DOHH2 (cell line): Measurements from ENCODE around the gene SDHA.

Source experiments
- H3F3A ChIP-seq: fragments of 200-600 bp; sonication (generic), shearing (Covaris generic); 2 replicates; pipeline ENCODE4 v1.6.0; 2016; ENCODE audit warnings: antibody characterized with exemption, mild to moderate bottlenecking; ENCODE audit not compliant: control insufficient read depth, insufficient read depth
- H3K27ac ChIP-seq: fragments of 200-600 bp; sonication (generic); 2 replicates; pipeline ENCODE4 v1.5.1; 2014; ENCODE audit warnings: low read depth, mild to moderate bottlenecking, low read length, moderate library complexity
- H3K27me3 ChIP-seq: fragments of 200-600 bp; sonication (generic); 2 replicates; pipeline ENCODE4 v1.6.1; 2014; ENCODE audit warnings: mild to moderate bottlenecking, low read length, mixed read lengths; ENCODE audit not compliant: control insufficient read depth
- H3K36me3 ChIP-seq: fragments of 200-600 bp; sonication (generic); 2 replicates; pipeline ENCODE4 v1.6.1; 2014; ENCODE audit warnings: mild to moderate bottlenecking, low read length, moderate library complexity, mixed read lengths; ENCODE audit not compliant: control insufficient read depth
- H3K4me1 ChIP-seq: fragments of 200-600 bp; sonication (generic); 2 replicates; pipeline ENCODE4 v1.6.1; 2014; ENCODE audit warnings: mild to moderate bottlenecking, low read length, mixed read lengths; ENCODE audit not compliant: control insufficient read depth
- H3K4me2 ChIP-seq: fragments of 200-600 bp; sonication (generic); 2 replicates; pipeline ENCODE4 v1.6.0; 2014; ENCODE audit warnings: mild to moderate bottlenecking, low read length, moderate library complexity
- H3K4me3 ChIP-seq: fragments of 200-600 bp; sonication (generic); 2 replicates; pipeline ENCODE4 v1.5.1; 2014; ENCODE audit warnings: mild to moderate bottlenecking, low read length, mixed read lengths
- H3K79me2 ChIP-seq: fragments of 200-600 bp; sonication (generic); 2 replicates; pipeline ENCODE4 v1.6.1; 2014; ENCODE audit warnings: mild to moderate bottlenecking, low read length, mixed read lengths; ENCODE audit not compliant: control insufficient read depth
- H3K9me2 ChIP-seq: fragments of 200-600 bp; sonication (generic); replicated peaks from 2 replicates; pipeline ENCODE4 v1.6.1; 2014; ENCODE audit warnings: mild to moderate bottlenecking, low read length, mixed read lengths; ENCODE audit not compliant: control insufficient read depth
- H3K9me3 ChIP-seq: fragments of 200-600 bp; sonication (generic); 2 replicates; pipeline ENCODE4 v1.6.1; 2014; ENCODE audit warnings: antibody characterized with exemption, low read length, mixed read lengths; ENCODE audit not compliant: control insufficient read depth, insufficient read depth
- H4K20me1 ChIP-seq: fragments of 200-600 bp; sonication (generic); 2 replicates; pipeline ENCODE4 v1.6.0; 2014; ENCODE audit warnings: low read depth, mild to moderate bottlenecking, antibody characterized with exemption, low read length, moderate library complexity; ENCODE audit not compliant: control insufficient read depth, insufficient read depth
- EZH2phosphoT487 ChIP-seq: fragments of 200-600 bp; sonication (generic); IDR thresholded peaks from 2 replicates; pipeline ENCODE4 v1.6.1; 2017; ENCODE audit warnings: borderline replicate concordance, mild to moderate bottlenecking, antibody characterized with exemption, low read length, moderate library complexity, mixed read lengths
- TF ChIP-seq, protein P1 (sequence below): fragments of 200-600 bp; sonication (generic); IDR thresholded peaks from one replicate; pipeline ENCODE4 v1.5.1; 2014; ENCODE audit warnings: antibody characterized with exemption, mild to moderate bottlenecking, low read depth, low read length; ENCODE audit not compliant: poor library complexity, severe bottlenecking

Gene SDHA

DNA sequence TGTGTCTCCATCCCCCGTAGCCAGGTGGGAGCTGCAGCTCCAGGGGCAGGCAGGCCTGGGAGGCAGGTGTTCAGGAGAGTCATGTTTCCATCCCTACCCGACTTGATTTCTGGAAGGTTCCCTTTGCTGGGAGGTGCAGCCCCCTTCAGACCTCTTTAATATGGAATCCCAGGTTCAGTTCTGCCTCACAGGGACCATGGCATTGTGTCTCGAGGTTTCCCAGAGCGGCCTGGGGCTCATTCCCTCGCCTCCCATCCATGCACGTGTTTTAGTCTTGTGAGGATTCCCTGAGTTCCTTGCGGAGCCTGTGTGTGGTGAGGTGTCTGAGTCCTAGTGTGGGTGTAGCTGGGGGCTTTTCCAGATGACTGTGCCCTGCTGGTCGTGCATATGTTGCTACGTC, 86.9 kb downstream of the SDHA start:
- Histone ChIP-seq H3K4me3 (no peak overlapping the region), H3F3A (no peaks in the 10 kb centered on the region), H3K27ac (no peak overlapping the region), H3K4me2 (no peak overlapping the region), H3K9me2 (no peaks in the 10 kb centered on the region), H3K36me3 (peaks cover 17% of the 10 kb centered on the region; the same call in 1 of the 2 replicates), H3K4me1 (no peaks in the 10 kb centered on the region), H3K9me3 (no peaks in the 10 kb centered on the region), H3K79me2 (peaks cover 34% of the 10 kb centered on the region), H3K27me3 (no peaks in the 10 kb centered on the region), H4K20me1 (no peaks in the 10 kb centered on the region)
- TF ChIP-seq, protein P1, sequence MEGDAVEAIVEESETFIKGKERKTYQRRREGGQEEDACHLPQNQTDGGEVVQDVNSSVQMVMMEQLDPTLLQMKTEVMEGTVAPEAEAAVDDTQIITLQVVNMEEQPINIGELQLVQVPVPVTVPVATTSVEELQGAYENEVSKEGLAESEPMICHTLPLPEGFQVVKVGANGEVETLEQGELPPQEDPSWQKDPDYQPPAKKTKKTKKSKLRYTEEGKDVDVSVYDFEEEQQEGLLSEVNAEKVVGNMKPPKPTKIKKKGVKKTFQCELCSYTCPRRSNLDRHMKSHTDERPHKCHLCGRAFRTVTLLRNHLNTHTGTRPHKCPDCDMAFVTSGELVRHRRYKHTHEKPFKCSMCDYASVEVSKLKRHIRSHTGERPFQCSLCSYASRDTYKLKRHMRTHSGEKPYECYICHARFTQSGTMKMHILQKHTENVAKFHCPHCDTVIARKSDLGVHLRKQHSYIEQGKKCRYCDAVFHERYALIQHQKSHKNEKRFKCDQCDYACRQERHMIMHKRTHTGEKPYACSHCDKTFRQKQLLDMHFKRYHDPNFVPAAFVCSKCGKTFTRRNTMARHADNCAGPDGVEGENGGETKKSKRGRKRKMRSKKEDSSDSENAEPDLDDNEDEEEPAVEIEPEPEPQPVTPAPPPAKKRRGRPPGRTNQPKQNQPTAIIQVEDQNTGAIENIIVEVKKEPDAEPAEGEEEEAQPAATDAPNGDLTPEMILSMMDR, result no peak
- no peak for TF ChIP-seq EZH2phosphoT487

DNA sequence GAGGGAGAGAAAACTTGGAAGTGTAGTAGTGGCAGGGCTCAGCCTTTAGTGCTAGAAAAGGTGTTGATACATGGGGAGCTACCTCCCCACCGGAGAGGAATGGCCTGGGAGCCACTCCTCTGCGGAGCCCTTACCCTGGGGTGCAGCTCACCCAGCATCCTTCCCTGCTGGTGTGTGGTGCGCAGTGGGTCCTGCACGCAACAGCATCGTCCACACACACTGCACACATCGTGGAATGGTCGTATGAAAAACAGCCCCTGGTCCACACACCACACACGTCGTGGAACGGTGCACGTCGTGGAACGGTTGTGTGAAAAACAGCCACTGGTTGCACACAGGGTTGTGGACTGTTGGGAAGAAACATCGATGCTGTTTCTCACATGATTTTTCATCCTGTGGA, 87.3 kb downstream of the SDHA start:
- Histone ChIP-seq H3K4me1 (no peaks in the 10 kb centered on the region), H3K79me2 (peaks cover 34% of the 10 kb centered on the region), H3K4me2 (no peak overlapping the region), H4K20me1 (no peaks in the 10 kb centered on the region), H3K9me3 (no peaks in the 10 kb centered on the region), H3K36me3 (peaks cover 20% of the 10 kb centered on the region; the same call in 1 of the 2 replicates), H3K27me3 (no peaks in the 10 kb centered on the region), H3K27ac (no peak overlapping the region), H3K4me3 (no peak overlapping the region), H3F3A (no peaks in the 10 kb centered on the region), H3K9me2 (no peaks in the 10 kb centered on the region)
- TF ChIP-seq, protein P1, result no peak
- TF ChIP-seq EZH2phosphoT487, result no peak

DNA sequence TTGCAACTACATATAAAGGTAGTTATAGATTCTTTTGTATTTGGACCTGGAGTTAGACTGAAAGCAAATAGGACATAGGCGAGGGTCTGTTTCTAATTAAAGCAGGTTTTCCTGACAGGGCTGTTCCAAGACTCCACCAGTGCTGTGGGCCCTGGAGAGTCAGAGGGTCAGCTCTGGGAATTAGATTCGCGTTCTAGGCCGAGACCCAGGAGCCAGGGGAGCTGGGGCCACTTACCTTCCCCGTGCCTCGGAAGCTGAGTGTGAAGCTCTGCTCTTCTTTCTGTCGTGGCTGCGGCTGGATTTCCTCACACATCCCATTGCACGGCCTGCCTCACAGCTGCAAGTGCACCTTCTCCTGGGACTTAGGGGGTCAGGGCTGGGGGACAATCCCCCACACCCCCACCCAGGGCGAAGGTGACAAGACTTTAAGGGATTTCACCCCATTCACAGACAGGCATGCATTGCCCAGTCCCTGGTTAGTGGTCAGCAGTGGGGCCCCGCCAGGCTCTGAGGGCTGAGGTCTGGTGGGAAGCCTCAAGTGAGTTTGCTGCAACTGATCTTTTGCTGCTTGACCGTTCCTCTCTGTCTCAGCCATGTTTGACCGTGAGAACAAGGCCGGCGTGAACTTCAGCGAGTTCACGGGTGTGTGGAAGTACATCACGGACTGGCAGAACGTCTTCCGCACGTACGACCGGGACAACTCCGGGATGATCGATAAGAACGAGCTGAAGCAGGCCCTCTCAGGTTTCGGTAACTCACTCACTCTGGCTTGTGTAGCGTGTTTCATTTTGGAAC, 88.1 kb downstream of the SDHA start:
- H3K27me3 ChIP-seq, result no peaks in the 10 kb centered on the region
- H3K9me3 ChIP-seq, result no peaks in the 10 kb centered on the region
- H3K9me2 ChIP-seq, result no peaks in the 10 kb centered on the region
- H3K4me3 ChIP-seq, result no peak overlapping the region
- H3F3A ChIP-seq, result no peaks in the 10 kb centered on the region
- H4K20me1 ChIP-seq, result no peaks in the 10 kb centered on the region
- no peaks in the 10 kb centered on the region for H3K4me1 ChIP-seq
- peaks cover 27% of the 10 kb centered on the region for H3K79me2 ChIP-seq
- H3K27ac ChIP-seq, result no peak overlapping the region
- TF ChIP-seq EZH2phosphoT487, result no peak
- H3K4me2 ChIP-seq, result no peak overlapping the region
- peaks cover 20% of the 10 kb centered on the region; the same call in 1 of the 2 replicates for H3K36me3 ChIP-seq
